Neural cell (in vitro differentiated cells): ENCODE data around the gene RGS7BP.

Experiments used
- EP300 ChIP-seq: fragments of 450-650 bp; conservative IDR thresholded peaks from 2 replicates; pipeline ENCODE4 v1.6.1; 2014; ENCODE audit warnings: antibody characterized with exemption, mild to moderate bottlenecking, moderate library complexity; ENCODE audit not compliant: poor library complexity, severe bottlenecking
- EZH2 ChIP-seq: fragments of 200-600, 300-800 bp; shearing (Covaris generic), sonication (generic); IDR thresholded peaks from 2 replicates; pipeline ENCODE4 v1.6.1; 2014; ENCODE audit warnings: antibody characterized with exemption, low read length, borderline replicate concordance, mild to moderate bottlenecking; ENCODE audit not compliant: insufficient read depth, poor library complexity, severe bottlenecking
- POLR2AphosphoS5 ChIP-seq: IDR thresholded peaks from 2 replicates; pipeline ENCODE4 v1.6.1; 2012
- RAD21 ChIP-seq: fragments of 450-650 bp; conservative IDR thresholded peaks from 2 replicates; pipeline ENCODE4 v1.6.1; 2014; ENCODE audit warnings: antibody characterized with exemption, mild to moderate bottlenecking, moderate library complexity
- TAF1 ChIP-seq: IDR thresholded peaks from 2 replicates; pipeline ENCODE4 v1.6.1; 2012; ENCODE audit warnings: low read depth
- TF ChIP-seq, protein P1 (sequence below): fragments of 450-650 bp; IDR thresholded peaks from 2 replicates; pipeline ENCODE4 v1.5.1; 2014; ENCODE audit warnings: antibody characterized with exemption, mild to moderate bottlenecking, moderate library complexity; ENCODE audit not compliant: poor library complexity, severe bottlenecking
- TF ChIP-seq, protein P2 (sequence below): IDR thresholded peaks from 2 replicates; pipeline ENCODE4 v1.6.1; 2012; ENCODE audit warnings: borderline replicate concordance

DNA sequence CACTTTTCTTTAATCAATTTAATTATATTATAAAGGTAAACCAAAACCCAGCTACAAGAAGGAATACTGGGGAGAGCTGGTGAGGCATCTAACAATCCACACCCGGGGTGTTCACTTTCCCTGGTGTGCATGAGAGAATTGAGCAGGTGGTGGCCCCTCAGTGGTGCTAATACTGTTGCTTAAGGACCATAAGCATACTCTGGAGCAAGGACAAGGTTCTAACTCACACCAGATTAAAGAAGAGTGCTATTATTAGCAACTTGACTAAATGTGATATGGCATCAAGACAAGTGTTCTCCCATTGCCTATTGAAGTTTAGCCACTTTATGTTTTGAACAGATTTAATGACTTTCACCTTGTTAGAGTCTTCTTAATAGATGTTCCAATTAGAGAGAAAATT lies 8.8 kb downstream of the RGS7BP start:
- TF ChIP-seq, protein P1, sequence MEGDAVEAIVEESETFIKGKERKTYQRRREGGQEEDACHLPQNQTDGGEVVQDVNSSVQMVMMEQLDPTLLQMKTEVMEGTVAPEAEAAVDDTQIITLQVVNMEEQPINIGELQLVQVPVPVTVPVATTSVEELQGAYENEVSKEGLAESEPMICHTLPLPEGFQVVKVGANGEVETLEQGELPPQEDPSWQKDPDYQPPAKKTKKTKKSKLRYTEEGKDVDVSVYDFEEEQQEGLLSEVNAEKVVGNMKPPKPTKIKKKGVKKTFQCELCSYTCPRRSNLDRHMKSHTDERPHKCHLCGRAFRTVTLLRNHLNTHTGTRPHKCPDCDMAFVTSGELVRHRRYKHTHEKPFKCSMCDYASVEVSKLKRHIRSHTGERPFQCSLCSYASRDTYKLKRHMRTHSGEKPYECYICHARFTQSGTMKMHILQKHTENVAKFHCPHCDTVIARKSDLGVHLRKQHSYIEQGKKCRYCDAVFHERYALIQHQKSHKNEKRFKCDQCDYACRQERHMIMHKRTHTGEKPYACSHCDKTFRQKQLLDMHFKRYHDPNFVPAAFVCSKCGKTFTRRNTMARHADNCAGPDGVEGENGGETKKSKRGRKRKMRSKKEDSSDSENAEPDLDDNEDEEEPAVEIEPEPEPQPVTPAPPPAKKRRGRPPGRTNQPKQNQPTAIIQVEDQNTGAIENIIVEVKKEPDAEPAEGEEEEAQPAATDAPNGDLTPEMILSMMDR = no peak
- TF ChIP-seq EP300 = no peak
- TF ChIP-seq TAF1 = no peak
- TF ChIP-seq EZH2 = no peak
- TF ChIP-seq, protein P2, sequence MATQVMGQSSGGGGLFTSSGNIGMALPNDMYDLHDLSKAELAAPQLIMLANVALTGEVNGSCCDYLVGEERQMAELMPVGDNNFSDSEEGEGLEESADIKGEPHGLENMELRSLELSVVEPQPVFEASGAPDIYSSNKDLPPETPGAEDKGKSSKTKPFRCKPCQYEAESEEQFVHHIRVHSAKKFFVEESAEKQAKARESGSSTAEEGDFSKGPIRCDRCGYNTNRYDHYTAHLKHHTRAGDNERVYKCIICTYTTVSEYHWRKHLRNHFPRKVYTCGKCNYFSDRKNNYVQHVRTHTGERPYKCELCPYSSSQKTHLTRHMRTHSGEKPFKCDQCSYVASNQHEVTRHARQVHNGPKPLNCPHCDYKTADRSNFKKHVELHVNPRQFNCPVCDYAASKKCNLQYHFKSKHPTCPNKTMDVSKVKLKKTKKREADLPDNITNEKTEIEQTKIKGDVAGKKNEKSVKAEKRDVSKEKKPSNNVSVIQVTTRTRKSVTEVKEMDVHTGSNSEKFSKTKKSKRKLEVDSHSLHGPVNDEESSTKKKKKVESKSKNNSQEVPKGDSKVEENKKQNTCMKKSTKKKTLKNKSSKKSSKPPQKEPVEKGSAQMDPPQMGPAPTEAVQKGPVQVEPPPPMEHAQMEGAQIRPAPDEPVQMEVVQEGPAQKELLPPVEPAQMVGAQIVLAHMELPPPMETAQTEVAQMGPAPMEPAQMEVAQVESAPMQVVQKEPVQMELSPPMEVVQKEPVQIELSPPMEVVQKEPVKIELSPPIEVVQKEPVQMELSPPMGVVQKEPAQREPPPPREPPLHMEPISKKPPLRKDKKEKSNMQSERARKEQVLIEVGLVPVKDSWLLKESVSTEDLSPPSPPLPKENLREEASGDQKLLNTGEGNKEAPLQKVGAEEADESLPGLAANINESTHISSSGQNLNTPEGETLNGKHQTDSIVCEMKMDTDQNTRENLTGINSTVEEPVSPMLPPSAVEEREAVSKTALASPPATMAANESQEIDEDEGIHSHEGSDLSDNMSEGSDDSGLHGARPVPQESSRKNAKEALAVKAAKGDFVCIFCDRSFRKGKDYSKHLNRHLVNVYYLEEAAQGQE = no peak
- no peak for TF ChIP-seq POLR2AphosphoS5
- TF ChIP-seq RAD21 = no peak
